Uterine smooth muscle cell (primary cell): ENCODE data around the gene IQCM. TPM values are rescaled to one million over a fixed set of nuclear protein-coding genes. Genes with fewer than 3 reads are reported as not detected.

ENCODE experiments used
- total RNA-seq: library from RNA; depleted of rRNA; stranded (reverse); fragments of >200 nt; gene quantifications from 2 replicates; pipeline ENCODE4 v1.2.3, GENCODE V29; 2014

Gene IQCM, protein sequence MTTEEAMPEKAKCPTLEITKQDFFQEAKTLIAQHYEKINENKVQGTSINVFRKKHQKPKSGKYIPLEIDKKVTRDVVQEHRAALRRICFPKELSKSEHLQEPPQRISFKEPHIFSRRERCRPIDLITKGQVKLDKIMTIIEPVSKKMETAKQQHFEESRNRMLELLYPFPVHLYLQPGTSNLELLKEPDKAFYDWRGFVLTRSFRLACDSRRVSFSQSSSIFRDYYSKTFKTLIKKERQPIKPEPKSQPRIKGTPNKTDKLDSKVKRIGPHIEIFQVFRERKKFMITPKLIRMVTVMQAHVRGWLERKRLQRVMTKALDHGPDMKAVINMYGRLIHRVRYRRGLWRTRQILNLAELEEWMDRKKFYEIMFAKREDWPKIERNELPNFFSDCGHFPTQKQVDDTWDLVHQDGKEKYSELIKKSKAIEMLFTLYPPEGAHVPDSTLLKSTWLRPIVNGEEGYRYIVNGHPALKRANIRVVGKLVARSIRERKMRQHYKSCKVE
- total RNA-seq = 0.11 TPM in 1 of 2 replicates, not detected in the other

GRCh38 chr4:149815743-149816142 is at the start of gene IQCM:
Gene IQCM, minus strand, starts transcription at chr4:149815843. Its CDS starts 73,152 bp downstream, at chr4:149742691.

